ENCODE results near the gene NFKBIB.

GRCh38 chr19:38904581-38905539, 5.1 kb downstream of the NFKBIB start:
- TF ChIP-seq POLR2A (IDR thresholded peaks at IDR 0.05; ENCODE audit: low read length) (no peak), GATA1 (IDR thresholded peaks at IDR 0.05; ENCODE audit: low read depth, low read length) (no peak)
